ACHN (cell line): ENCODE results near the gene CBX1.

Source experiments
- DNase-seq: peaks from one replicate; pipeline ENCODE4 v3.0.0-alpha.2; 2015
- in situ Hi-C: cut with HindIII; loops from 2 replicates; pipeline ENCODE4 v1.10.0; 2017; ENCODE audit warnings: low sequenced_read_pairs, low pct_ligation_motif_present, low pct_unique_long_range_greater_than_20kb

The CBX1 gene

DNA sequence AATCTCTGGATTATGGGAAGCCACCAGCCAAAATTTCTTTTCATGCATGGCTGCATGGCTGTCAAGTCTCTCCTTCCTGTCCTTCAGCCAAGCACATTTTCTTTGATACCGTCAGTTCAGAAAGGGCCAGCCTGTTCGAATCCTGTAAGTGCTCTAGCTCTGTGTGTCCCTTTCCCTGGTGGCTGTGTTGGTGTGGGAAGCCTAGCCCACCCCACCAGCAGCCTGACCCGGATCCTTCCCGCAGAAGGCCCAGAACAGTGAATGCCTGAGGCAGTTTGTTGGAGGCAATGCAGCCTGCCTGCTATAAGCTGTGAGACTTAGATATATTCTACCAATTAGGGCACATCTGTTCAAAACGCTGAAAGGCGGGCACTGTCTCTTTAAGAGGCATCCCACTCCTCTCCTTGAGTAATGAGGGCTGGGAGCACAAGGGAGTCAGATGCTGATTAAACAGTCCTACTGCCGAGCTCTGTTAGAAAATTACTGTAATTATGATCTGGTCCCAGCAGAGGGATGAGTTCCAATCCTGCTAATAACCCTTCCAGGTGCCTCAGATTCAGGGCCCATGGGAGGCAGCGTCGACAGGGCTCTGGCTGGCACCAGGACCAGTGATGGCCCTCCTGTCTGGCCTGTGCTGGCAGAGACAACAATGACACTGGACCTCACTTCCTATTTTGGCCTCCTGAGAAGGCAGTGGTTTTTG, 24.7 kb upstream of the CBX1 start:
- in situ Hi-C loops: no loop called here
- no peak for DNase-seq

DNA sequence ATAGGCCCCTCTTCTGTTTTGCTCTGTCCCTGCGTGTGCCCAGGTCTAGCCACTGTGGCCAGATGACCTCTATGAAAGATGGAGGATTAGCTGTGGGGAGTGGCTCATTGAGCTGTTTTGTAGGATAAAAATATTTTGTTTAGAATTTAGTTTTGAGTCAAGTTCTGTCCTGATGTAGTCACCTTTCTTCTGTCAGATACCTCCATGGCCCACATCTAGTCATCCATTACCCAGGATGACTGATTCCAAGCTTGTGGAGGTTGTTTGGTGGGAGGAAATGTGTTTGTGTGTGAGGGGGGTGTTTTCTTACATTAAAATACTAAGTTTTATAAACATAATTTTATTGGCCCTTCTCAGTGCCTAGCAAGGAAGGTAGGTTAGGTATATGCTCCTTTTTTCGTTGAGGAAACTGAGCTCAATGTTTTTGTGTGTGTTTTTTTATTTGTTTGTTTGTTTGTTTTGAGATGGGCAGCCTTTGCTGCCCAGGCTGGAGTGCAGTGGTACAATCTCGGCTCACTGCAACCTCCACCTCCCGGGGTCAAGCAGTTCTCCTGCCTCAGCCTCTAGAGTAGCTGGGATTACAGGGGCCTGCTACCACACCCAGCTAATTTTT, 22.6 kb upstream of the CBX1 start:
- in situ Hi-C loops: no loop called here
- DNase-seq: no peak

DNA sequence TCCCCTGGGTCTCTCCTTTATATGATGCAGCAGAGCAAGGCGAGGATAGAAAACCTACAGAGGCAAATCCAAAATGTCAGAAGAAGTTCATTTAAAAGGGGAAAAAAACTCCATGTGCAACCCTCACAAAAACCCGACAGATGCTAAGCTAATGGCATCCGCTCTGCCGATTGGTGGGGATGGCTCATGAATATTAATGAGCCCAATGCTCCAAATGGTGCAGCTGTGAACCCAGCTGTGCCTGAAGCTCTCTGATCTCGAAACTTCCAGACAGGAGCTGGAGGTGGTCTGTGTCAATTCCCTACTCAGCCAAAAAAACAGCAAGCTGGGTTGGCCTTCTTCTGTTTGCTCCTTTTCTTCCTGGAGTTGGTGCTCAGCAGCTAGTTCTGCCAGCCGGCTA, 21.8 kb upstream of the CBX1 start:
- no peak for DNase-seq
- in situ Hi-C loops: no loop called here

GRCh38 chr17:48122665-48123045, 21.4 kb upstream of the CBX1 start:
- no peak for DNase-seq
- in situ Hi-C loops: no loop called here

DNA sequence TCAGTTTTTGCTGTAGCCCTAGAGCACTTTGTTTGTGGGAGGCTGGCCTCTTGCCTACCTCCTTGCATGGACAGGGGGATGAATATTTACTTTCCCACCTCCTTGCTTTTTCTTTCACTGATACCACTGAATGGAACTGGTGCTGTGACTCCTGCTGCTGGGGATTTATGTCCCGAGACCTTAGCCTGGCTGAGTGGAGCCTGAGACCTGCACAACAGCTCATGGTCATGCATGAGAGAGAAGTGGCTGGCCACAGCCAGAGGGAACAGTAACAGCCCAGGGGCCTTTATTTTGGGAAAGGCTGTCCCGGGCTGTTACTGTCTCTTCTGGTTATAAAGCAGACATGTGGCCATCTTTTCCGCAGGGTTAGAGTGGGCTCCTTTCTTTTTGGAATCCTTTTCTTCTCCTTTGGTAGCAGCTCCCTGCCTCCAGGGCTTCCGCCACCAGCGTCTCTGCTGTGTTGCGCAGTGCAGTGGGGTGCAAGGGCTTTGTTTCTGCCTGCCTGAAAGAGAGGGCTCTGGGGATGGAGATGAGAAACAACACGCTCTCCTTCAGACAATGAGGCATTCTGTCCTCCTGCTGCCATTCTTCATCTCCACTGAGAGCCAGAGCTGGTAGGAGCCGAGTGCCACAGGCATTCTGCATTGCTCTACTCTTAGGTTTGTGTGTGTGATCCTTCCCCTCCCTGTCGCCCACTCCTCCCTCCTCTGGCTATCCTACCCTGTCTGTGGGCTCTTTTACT, 20.8 kb upstream of the CBX1 start:
- DNase-seq: no peak
- in situ Hi-C loops: no loop called here

DNA sequence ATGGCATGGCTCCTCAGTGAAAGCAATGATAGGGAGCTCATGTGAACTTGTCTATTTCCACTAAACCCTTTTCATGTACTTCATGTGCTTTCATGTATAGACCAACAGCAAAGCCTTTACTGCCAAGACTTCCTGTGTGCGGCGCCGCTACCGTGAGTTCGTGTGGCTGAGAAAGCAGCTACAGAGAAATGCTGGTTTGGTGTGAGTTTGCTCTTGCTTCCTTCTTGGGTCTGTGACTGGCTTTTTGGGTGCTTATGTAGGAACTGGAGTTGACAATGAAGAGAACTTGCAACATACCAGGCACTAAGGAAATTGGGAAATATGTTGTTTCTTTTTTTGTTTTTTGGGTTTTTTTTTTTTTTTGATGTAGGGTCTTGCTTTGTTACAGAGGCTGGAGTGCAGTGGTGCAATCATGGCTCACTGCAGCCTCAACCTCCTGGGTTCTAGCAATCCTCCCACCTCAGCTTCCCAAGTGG, 12.0 kb upstream of the CBX1 start:
- in situ Hi-C loops: no loop called here
- DNase-seq: no peak

DNA sequence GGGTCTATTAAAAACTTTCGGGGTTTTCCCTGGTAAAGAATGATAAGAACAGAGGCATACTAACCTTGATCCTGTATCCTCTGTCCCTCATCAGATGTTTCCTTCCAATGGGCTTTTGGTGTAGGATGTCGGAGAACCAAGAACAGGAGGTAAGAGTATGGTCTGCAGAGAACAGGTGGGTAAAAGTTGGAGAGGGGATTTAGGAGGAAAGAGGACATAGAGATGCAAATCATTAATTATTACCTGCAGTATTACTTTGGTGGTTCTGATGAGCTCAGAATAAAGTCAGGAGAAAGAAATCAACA, 10.6 kb upstream of the CBX1 start:
- in situ Hi-C loops: no loop called here
- DNase-seq: no peak

DNA sequence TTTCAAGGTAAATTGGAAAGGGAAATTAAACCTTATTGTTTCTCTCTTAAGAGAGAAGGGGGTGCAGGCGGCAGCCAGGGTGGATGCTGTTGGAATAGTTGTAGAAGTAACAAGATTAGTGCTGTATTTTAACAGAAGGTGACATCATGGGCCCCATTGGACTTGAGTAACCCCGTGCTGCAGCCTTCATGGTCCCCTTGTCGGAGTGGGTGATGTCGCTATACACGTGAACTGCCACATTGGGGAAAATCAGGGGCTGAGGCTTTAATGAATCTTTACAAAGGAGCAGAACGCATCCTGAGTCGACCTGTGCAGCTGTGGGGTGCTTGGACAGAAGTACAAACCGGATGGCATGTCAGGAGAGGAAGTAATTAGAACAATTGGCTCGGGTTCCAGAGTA, 9.5 kb upstream of the CBX1 start:
- in situ Hi-C loops: no loop called here
- DNase-seq: no peak

DNA sequence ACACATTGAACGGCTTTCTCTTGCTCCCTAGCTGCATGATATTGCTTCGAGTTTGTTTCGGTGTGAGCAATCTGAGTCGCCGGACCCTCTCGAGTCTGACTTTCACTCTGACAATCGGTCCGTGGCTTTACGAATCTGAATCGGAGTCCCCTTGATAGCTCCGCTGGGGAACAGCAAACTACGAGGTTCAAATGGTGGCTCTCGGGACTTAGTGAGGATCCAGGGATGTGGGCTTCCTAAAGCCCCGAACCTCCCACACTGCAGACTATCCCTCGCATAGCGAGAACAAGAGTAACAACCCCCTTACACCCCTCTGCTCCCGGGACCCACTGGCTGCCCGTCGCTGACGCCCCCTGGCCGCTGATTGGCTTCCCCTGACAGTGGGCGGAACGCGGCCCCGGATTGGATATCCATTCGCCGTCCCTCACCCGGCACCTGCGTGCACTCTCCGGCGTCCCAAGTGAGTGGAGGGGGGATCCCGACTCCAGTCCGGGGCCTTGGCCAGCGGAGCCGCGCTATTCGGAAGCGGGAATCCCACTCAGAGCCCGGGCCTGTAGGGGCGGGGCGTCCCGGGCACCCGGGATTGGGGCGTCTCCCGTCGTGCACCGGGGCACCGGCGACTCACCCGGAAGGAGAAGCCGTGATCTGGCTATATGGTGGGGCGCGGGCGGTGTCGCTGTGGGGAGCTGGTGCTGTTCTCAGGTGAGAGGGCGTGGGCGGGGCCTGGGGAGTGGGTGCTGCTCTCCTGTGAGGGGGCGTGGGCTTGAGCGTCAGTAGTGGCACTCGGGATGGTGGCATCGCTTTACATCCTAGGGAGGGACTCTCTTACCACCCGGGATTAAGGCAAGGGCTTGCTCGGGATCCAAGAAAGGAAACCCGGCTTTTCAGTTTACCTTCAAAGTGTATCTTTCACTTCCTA, 6.1 kb upstream of the CBX1 start, which contains the start of gene SNX11:
Gene SNX11 (plus strand): TSS at position 630 of the 919 bp plus-strand sequence. CDS start 4,278 bp downstream, outside the sequence.
- peak; percentile 92 for DNase-seq
- in situ Hi-C loops: no loop called here

DNA sequence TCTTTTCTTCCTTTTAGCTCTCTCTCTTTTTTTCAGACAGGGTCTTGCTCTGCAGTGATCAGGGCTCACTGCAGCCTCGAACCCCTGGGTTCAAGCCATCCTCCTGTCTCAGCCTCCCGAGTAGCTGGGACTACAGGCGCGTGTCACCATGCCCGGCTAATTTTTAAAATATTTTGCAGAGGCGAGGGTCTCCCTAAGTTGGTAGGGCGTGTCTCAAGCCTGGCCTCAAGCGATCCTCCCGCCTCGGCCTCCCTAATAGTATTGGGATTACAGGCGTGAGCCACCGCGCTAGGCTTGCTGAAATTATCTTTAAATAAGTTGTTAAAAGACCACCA, 5.5 kb upstream of the CBX1 start:
- DNase-seq: no peak
- in situ Hi-C loops: no loop called here

DNA sequence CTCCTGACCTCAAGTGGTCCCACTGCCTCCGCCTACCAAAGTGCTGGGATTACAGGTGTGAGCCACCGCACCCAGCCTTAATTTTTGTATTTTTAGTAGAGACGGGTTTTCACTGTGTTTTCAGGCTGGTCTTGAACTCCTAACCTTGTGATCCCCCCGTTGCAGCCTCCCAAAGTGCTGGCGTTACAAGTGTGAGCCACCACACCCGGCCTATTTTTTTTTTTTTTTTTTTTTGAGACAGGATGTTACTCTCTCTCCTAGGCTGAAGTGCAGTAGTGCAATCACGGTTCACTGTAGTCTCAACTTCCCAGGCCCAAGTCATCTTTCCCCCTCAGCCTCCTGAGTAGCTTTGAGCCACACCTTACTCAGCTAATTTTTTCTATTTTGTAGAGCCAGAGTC, 3.2 kb upstream of the CBX1 start:
- in situ Hi-C loops: no loop called here
- DNase-seq: no peak

DNA sequence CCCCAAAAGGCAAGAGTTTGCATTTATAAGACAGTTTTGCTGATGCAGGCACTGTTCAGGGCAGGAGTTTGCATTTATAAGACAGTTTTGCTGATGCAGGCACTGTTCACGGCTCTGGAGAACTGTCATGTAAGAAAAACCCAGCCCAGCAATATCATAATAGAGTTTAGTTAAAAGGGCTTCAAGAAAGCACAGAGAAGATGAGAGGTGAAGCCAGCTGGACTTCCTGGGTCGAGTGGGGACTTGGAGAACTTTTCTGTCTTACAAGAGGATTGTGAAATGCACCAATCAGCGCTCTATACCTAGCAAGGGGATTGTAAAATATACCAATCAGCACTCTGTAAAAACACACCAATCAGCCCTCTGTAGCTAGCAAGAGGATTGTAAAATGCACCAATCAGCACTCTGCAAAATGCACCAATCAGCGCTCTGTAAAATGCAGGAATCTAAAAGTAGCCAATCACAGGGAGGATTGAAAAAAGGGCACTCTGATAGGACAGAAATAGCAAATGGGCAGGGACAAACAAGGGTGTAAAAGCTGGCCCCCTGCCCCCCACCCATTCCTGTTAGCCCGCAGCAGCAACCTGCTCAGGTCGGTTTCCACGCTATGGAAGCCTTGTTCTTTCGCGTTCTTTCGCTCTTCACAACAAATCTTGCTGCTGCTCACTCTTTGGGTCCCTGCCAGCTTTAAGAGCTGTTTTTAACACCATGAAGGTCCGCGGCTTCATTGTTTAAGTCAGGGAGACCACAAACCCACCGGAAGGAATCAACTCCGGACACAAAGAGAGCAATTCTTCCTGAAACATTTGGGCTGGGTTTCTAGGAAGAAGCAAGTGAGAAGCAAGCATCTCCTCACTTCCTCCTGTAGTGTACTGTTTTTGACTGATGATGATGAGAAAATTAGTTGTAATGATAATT, 1.8 kb upstream of the CBX1 start:
- in situ Hi-C loops: no loop called here
- no peak for DNase-seq

- DNase-seq: no peak
These were observed 919 bp upstream of the CBX1 start for GRCh38 chr17:48102043-48102750.

GRCh38 chr17:48100591-48101011, 677 bp downstream of the CBX1 start:
- in situ Hi-C loops: no loop called here
- peak; percentile 62 for DNase-seq

More at GRCh38 chr17:48102043-48102750, 919 bp upstream of the CBX1 start:
- in situ Hi-C loops: no loop called here

- in situ Hi-C loops: no loop called here
These were observed 1.1 kb downstream of the CBX1 start for GRCh38 chr17:48100160-48100559.

GRCh38 chr17:48095611-48096010, 5.7 kb downstream of the CBX1 start:
- in situ Hi-C loops: no loop called here
- no peak for DNase-seq

More at GRCh38 chr17:48100160-48100559, 1.1 kb downstream of the CBX1 start:
- DNase-seq: peak; percentile 46

DNA sequence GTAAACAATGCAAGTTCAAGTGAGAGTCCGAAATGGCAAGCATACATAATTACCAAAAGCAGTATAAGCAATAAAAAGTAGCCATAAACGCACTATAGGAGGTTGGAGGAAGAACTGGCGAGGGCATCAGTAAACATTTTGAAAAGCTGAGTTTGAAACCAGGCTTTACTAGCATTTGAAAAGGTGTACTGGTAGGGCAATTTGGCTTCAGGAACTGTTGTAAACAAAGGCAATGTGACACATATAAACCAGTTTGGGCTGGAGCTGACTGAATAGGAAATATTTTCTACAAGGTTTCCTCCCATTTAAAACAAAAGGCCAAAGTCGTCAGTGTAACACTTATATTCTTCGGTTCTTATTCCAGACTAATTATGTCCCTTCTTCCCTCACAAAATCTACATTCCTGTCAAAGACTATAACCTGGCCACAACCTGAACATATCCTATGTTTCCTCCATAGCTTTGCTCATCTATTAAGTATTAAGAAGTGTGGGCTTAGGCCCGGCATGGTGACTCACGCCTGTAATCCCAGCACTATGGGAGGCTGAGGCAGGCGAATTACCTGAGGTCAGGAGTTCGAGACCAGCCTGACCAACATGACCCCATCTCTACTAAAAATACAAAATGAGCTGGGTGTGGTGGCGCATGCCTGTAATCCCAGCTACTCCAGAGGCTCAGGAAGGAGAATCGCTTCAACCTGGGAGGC, 7.8 kb downstream of the CBX1 start:
- in situ Hi-C loops: no loop called here
- no peak for DNase-seq
